IMR-90 (cell line): ENCODE results near the gene SURF4. TPM values are rescaled to one million over a fixed set of nuclear protein-coding genes. Genes with fewer than 3 reads are reported as not detected.

Source experiments
- ATAC-seq: fragments of 200-7000 bp; cut with Tn5 transposase; 2 replicates; pipeline ENCODE4 v1.9.1; 2020; ENCODE audit warnings: low read depth, mild to moderate bottlenecking, moderate library complexity
- BruUV-seq: library from RNA; stranded (reverse); fragments of 400-500 nt; replicated peaks from 2 replicates; lab custom pipeline; 2021; lab: Mats Ljungman, UMichigan
- CTCF ChIA-PET: fragments of 300-600 bp; formaldehyde crosslinking; extraction: SDS; loops from one replicate; lab custom pipeline; 2021; ENCODE audit warnings: antibody characterized with exemption; lab: Yijun Ruan, JAX
- POLR2A ChIA-PET: fragments of 300-600 bp; sonication (Branson Sonifier 250); formaldehyde crosslinking; loops from one replicate; lab custom pipeline; 2022; ENCODE audit warnings: antibody characterized with exemption; ENCODE audit not compliant: unreplicated experiment; lab: Charles Lee
- DNase-seq: peaks from one replicate; pipeline ENCODE4 v3.0.0; 2013
- H2AFZ ChIP-seq: replicated peaks from 2 replicates; pipeline ENCODE3; 2013; ENCODE audit warnings: low read length, mild to moderate bottlenecking; ENCODE audit not compliant: poor library complexity
- H2AK5ac ChIP-seq: 2 replicates; pipeline ENCODE4 v1.6.1; 2013; ENCODE audit warnings: low read depth, low read length, inconsistent platforms
- H2AK9ac ChIP-seq: replicated peaks from 2 replicates; pipeline ENCODE3; 2013; ENCODE audit warnings: mild to moderate bottlenecking, low read depth, low read length, moderate library complexity; ENCODE audit not compliant: poor library complexity
- H2BK120ac ChIP-seq: 2 replicates; pipeline ENCODE4 v1.6.1; 2013; ENCODE audit warnings: low read depth, low read length, inconsistent platforms
- H2BK15ac ChIP-seq: 3 replicates; pipeline ENCODE4 v1.6.1; 2013; ENCODE audit warnings: low read depth, low read length, inconsistent platforms
- H2BK20ac ChIP-seq: 2 replicates; pipeline ENCODE4 v1.6.1; 2013; ENCODE audit warnings: low read depth, mild to moderate bottlenecking, inconsistent platforms, low read length, moderate library complexity
- H2BK5ac ChIP-seq: 2 replicates; pipeline ENCODE4 v1.6.1; 2013; ENCODE audit warnings: mild to moderate bottlenecking, low read depth, low read length, inconsistent platforms; ENCODE audit not compliant: poor library complexity, severe bottlenecking
- H3K14ac ChIP-seq: replicated peaks from 2 replicates; pipeline ENCODE4 v1.6.1; 2013; ENCODE audit warnings: low read depth, low read length, inconsistent platforms
- H3K18ac ChIP-seq: 2 replicates; pipeline ENCODE4 v1.6.1; 2013; ENCODE audit warnings: low read depth, low read length, control low read depth
- H3K23ac ChIP-seq: 2 replicates; pipeline ENCODE4 v1.6.1; 2013; ENCODE audit warnings: low read depth, low read length, inconsistent platforms
- H3K27ac ChIP-seq: 2 replicates; pipeline ENCODE4 v1.5.1; 2013; ENCODE audit warnings: mild to moderate bottlenecking, control low read depth, low read length; ENCODE audit not compliant: insufficient read depth
- H3K27me3 ChIP-seq: 2 replicates; pipeline ENCODE4 v1.6.1; 2013; ENCODE audit warnings: low read length; ENCODE audit not compliant: control insufficient read depth, insufficient read depth
- H3K36me3 ChIP-seq: 2 replicates; pipeline ENCODE4 v1.6.1; 2013; ENCODE audit warnings: low read length, mixed read lengths; ENCODE audit not compliant: control insufficient read depth, insufficient read depth
- H3K4ac ChIP-seq: 2 replicates; pipeline ENCODE4 v1.6.1; 2013; ENCODE audit warnings: low read depth, low read length, inconsistent platforms
- H3K4me1 ChIP-seq: 2 replicates; pipeline ENCODE4 v1.6.1; 2013; ENCODE audit warnings: low read length, mixed read lengths; ENCODE audit not compliant: control insufficient read depth, insufficient read depth
- H3K4me2 ChIP-seq: 2 replicates; pipeline ENCODE4 v1.6.1; 2013; ENCODE audit warnings: low read depth, mild to moderate bottlenecking, control low read depth, low read length, moderate library complexity
- H3K4me3 ChIP-seq: 2 replicates; pipeline ENCODE4 v1.5.1; 2013; ENCODE audit warnings: low read depth, mild to moderate bottlenecking, control low read depth, low read length, moderate library complexity; ENCODE audit not compliant: insufficient read depth
- H3K56ac ChIP-seq: 2 replicates; pipeline ENCODE4 v1.6.1; 2013; ENCODE audit warnings: low read length, inconsistent platforms; ENCODE audit not compliant: insufficient read depth; ENCODE audit errors: extremely low read depth
- H3K79me1 ChIP-seq, 2 experiments: 2 replicates each; pipeline ENCODE4 v1.6.1; 2013; ENCODE audit warnings: low read length in 2 of 2, inconsistent platforms in 1 of 2, low read depth in 1 of 2
- H3K9ac ChIP-seq: 2 replicates; pipeline ENCODE4 v1.6.1; 2013; ENCODE audit warnings: low read depth, low read length, control low read depth
- H3K9me1 ChIP-seq: 2 replicates; pipeline ENCODE4 v1.6.1; 2013; ENCODE audit warnings: low read length, inconsistent platforms; ENCODE audit not compliant: insufficient read depth
- H3K9me3 ChIP-seq: 2 replicates; pipeline ENCODE4 v1.6.1; 2013; ENCODE audit warnings: low read length; ENCODE audit not compliant: control insufficient read depth, insufficient read depth
- H4K20me1 ChIP-seq: 2 replicates; pipeline ENCODE4 v1.6.1; 2013; ENCODE audit warnings: low read length, inconsistent platforms; ENCODE audit not compliant: insufficient read depth
- H4K5ac ChIP-seq: 2 replicates; pipeline ENCODE4 v1.6.1; 2013; ENCODE audit warnings: mild to moderate bottlenecking, low read depth, low read length, control low read depth
- H4K8ac ChIP-seq, 2 experiments: 2 replicates each; pipeline ENCODE4 v1.6.1; 2013; ENCODE audit warnings: low read depth in 2 of 2, low read length in 2 of 2, control low read depth in 1 of 2, inconsistent platforms in 1 of 2
- H4K91ac ChIP-seq: 2 replicates; pipeline ENCODE4 v1.6.1; 2013; ENCODE audit warnings: low read depth, low read length, inconsistent platforms; ENCODE audit not compliant: insufficient read depth
- BHLHE40 ChIP-seq: fragments of 150-350 bp; IDR thresholded peaks from 2 replicates; pipeline ENCODE4 v1.6.1; 2016; ENCODE audit warnings: mild to moderate bottlenecking, low read depth, low read length
- CHD1 ChIP-seq: IDR thresholded peaks from 2 replicates; pipeline ENCODE4 v1.6.1; 2012; ENCODE audit warnings: low read depth, low read length, improper control_type of control experiment
- CTCF ChIP-seq: conservative IDR thresholded peaks from 2 replicates; pipeline ENCODE4 v1.5.1; 2012; ENCODE audit warnings: mild to moderate bottlenecking, low read depth, low read length, improper control_type of control experiment
- ELK1 ChIP-seq: fragments of 150-350 bp; IDR thresholded peaks from 2 replicates; pipeline ENCODE4 v1.6.1; 2016; ENCODE audit warnings: low read depth, mild to moderate bottlenecking, low read length, moderate library complexity, borderline replicate concordance
- FOS ChIP-seq: fragments of 150-350 bp; IDR thresholded peaks from 2 replicates; pipeline ENCODE4 v1.6.1; 2016; ENCODE audit warnings: low read depth, low read length
- MAFK ChIP-seq: IDR thresholded peaks from 2 replicates; pipeline ENCODE4 v1.6.1; 2012; ENCODE audit warnings: low read depth, low read length, improper control_type of control experiment
- MAZ ChIP-seq: IDR thresholded peaks from 2 replicates; pipeline ENCODE4 v1.6.1; 2012; ENCODE audit warnings: low read depth, mild to moderate bottlenecking, low read length, improper control_type of control experiment, moderate library complexity, borderline replicate concordance
- MXI1 ChIP-seq: IDR thresholded peaks from 2 replicates; pipeline ENCODE4 v1.6.1; 2012; ENCODE audit warnings: low read depth, mild to moderate bottlenecking, low read length, moderate library complexity, borderline replicate concordance
- NFE2L2 ChIP-seq: fragments of 150-350 bp; IDR thresholded peaks from 2 replicates; pipeline ENCODE4 v1.6.1; 2016; ENCODE audit warnings: low read depth, mild to moderate bottlenecking, low read length
- POLR2A ChIP-seq: IDR thresholded peaks from 2 replicates; pipeline ENCODE4 v1.6.1; 2012; ENCODE audit warnings: mild to moderate bottlenecking, low read depth, low read length
- RAD21 ChIP-seq: IDR thresholded peaks from 2 replicates; pipeline ENCODE4 v1.6.1; 2012; ENCODE audit warnings: low read length, improper control_type of control experiment
- RCOR1 ChIP-seq: IDR thresholded peaks from 2 replicates; pipeline ENCODE4 v1.6.1; 2012; ENCODE audit warnings: mild to moderate bottlenecking, low read length, improper control_type of control experiment; ENCODE audit not compliant: insufficient replicate concordance
- RFX5 ChIP-seq: IDR thresholded peaks from 2 replicates; pipeline ENCODE4 v1.8.0; 2012; ENCODE audit warnings: low read depth, mild to moderate bottlenecking, low read length, moderate library complexity
- SMC3 ChIP-seq: fragments of 150-350 bp; IDR thresholded peaks from 2 replicates; pipeline ENCODE4 v1.6.1; 2016; ENCODE audit warnings: low read depth, mild to moderate bottlenecking, antibody characterized with exemption, low read length, moderate library complexity
- WGBS, 2 experiments: methylation state at CpG; one replicate each; pipeline versions ENCODE4 v1.1.5 to v1.1.7; 2013; ENCODE audit warnings: missing lambda C conversion rate in 2 of 2; ENCODE audit not compliant: insufficient read length in 1 of 2; ENCODE audit errors: extremely low coverage in 2 of 2; 5-methylcytosine and 5-hydroxymethylcytosine counted together
- dilution Hi-C: fragments of 300-500 bp; cut with HindIII; formaldehyde crosslinking; loops from one replicate; pipeline ENCODE4 v1.14.3; 2018; ENCODE audit warnings: low sequenced_read_pairs; ENCODE audit not compliant: unreplicated experiment
- in situ Hi-C: fragments of 300-500 bp; cut with MboI; formaldehyde crosslinking; loops from 3 replicates; pipeline ENCODE4 v1.14.3; 2019; ENCODE audit warnings: low sequenced_read_pairs, inconsistent platforms, mixed read lengths
- intact Hi-C: fragments of 100-400 bp; cut with micrococcal nuclease; formaldehyde crosslinking; loops from 2 replicates; pipeline ENCODE4 v1.10.0; 2022
- polyA plus RNA-seq, 3 experiments: library from polyadenylated mRNA; depleted of rRNA; stranded (reverse); fragments of >200 nt; gene quantifications; 2 replicates each; pipeline ENCODE4 v1.2.3, GENCODE V29; 2012; ENCODE audit warnings: low replicate concordance in 1 of 3
- total RNA-seq: library from RNA; depleted of rRNA; stranded (reverse); fragments of >200 nt; gene quantifications from 2 replicates; pipeline ENCODE4 v1.2.3, GENCODE V29; 2012
- TF ChIP-seq, protein P1 (sequence below): fragments of 150-350 bp; IDR thresholded peaks from 2 replicates; pipeline ENCODE4 v1.6.1; 2017; ENCODE audit warnings: mild to moderate bottlenecking, antibody characterized with exemption, low read length, low read depth

SURF4 gene
- total and polyA plus RNA-seq, 2 of the 4 experiments (the other 2 are of a cell fraction) = 307 to 532 TPM

GRCh38 chr9:133349965-133350616, 25.8 kb downstream of the SURF4 start:
- BruUV-seq = no TSS peak
- H4K20me1 ChIP-seq = peaks cover 63% of the 10 kb centered on the region
- in situ Hi-C loops = no loop called here
- H3K9ac ChIP-seq = no peak overlapping the region
- H4K5ac ChIP-seq = no peak overlapping the region
- H3K9me3 ChIP-seq = no peaks in the 10 kb centered on the region
- no peak overlapping the region for H3K14ac ChIP-seq
- no peak overlapping the region for H2BK15ac ChIP-seq
- H3K4me2 ChIP-seq = no peak overlapping the region
- peaks cover 16% of the 10 kb centered on the region for H3K4me1 ChIP-seq
- peaks cover 55% of the 10 kb centered on the region for H3K36me3 ChIP-seq
- H3K27ac ChIP-seq = no peak overlapping the region
- intact Hi-C loops = no loop called here
- H3K56ac ChIP-seq = no peak overlapping the region
- ChIA-PET POLR2A (no interaction called here), CTCF (no interaction called here)
- H2AK9ac ChIP-seq = no peak overlapping the region
- H4K91ac ChIP-seq = no peak overlapping the region
- ATAC-seq (no peak), DNase-seq (no peak)
- no peak overlapping the region for H2BK5ac ChIP-seq
- no peak overlapping the region; a peak in 1 of 4 replicates for H4K8ac ChIP-seq
- peaks cover 29 to 76% of the 10 kb centered on the region in 2 experiments for H3K79me1 ChIP-seq
- 91% methylated on average over 12 of the region's 15 CpGs; no CpG with 5 or more reads in 1 of the 2 experiments for WGBS, 2 experiments
- H2AK5ac ChIP-seq = no peak overlapping the region
- TF ChIP-seq, protein P1, sequence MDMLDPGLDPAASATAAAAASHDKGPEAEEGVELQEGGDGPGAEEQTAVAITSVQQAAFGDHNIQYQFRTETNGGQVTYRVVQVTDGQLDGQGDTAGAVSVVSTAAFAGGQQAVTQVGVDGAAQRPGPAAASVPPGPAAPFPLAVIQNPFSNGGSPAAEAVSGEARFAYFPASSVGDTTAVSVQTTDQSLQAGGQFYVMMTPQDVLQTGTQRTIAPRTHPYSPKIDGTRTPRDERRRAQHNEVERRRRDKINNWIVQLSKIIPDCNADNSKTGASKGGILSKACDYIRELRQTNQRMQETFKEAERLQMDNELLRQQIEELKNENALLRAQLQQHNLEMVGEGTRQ = no peak
- no peak for TF ChIP-seq RFX5
- no peak for TF ChIP-seq BHLHE40
- TF ChIP-seq RCOR1 = no peak
- TF ChIP-seq SMC3 = no peak
- TF ChIP-seq MAZ = no peak
- no peak for TF ChIP-seq RAD21
- TF ChIP-seq MAFK = no peak
- no peak for TF ChIP-seq ELK1
- no peak for TF ChIP-seq CTCF
- TF ChIP-seq POLR2A = no peak
- TF ChIP-seq NFE2L2 = no peak
- TF ChIP-seq CHD1 = no peak
- no peak for TF ChIP-seq FOS
- no peak for TF ChIP-seq MXI1
- H3K4me3 ChIP-seq = no peak overlapping the region
- no peak overlapping the region for H2BK120ac ChIP-seq
- H3K23ac ChIP-seq = no peak overlapping the region
- no peak overlapping the region for H2AFZ ChIP-seq
- dilution Hi-C loops = no loop called here
- no peak overlapping the region for H3K4ac ChIP-seq
- no peak overlapping the region for H2BK20ac ChIP-seq
- H3K27me3 ChIP-seq = no peaks in the 10 kb centered on the region
- H3K18ac ChIP-seq = no peak overlapping the region
- H3K9me1 ChIP-seq = peaks cover 6% of the 10 kb centered on the region; the same call in 1 of the 2 replicates
